Esophagus squamous epithelium (tissue), 5 donors: ENCODE measurements around the gene DMAP1. TPM values are rescaled to one million over a fixed set of nuclear protein-coding genes. Genes with fewer than 3 reads are reported as not detected.
A peak's percentile ranks its signal among the peaks of the same experiment; 100 is the strongest.

Source experiments
- DNase-seq: peaks from one replicate; lab custom pipeline; 2025; lab: John Stamatoyannopoulos, UW
- H3K27ac ChIP-seq, 4 donors: fragments of 200-600 bp; sonication (generic); one replicate each; pipeline ENCODE4 v1.5.1; 2016 to 2019; ENCODE audit warnings: mild to moderate bottlenecking in 1 of 4
- H3K27me3 ChIP-seq, 4 donors: fragments of 200-600 bp; sonication (generic); 1 replicate in 3 of 4; 2 replicates in 1 of 4; pipeline versions ENCODE4 v1.5.1 to v1.6.0; 2017 to 2021; ENCODE audit warnings: antibody characterized with exemption in 1 of 4
- H3K36me3 ChIP-seq, 3 donors: fragments of 200-600 bp; sonication (generic); one replicate each; pipeline ENCODE4 v1.5.1; 2016 to 2019
- H3K4me1 ChIP-seq, 3 donors: fragments of 200-600 bp; sonication (generic); one replicate each; pipeline ENCODE4 v1.5.1; 2017 to 2019
- H3K4me3 ChIP-seq, 4 donors: fragments of 200-600 bp; sonication (generic); 1 replicate in 3 of 4; 2 replicates in 1 of 4; pipeline ENCODE4 v1.5.1; 2016 to 2019; ENCODE audit warnings: mild to moderate bottlenecking in 2 of 4, moderate library complexity in 1 of 4
- H3K9me3 ChIP-seq, 3 donors: fragments of 200-600 bp; sonication (generic); one replicate each; pipeline ENCODE4 v1.5.1; 2016 to 2019
- POLR2A ChIP-seq, 4 donors: fragments of 450-650 bp; IDR thresholded peaks; one replicate each; pipeline ENCODE4 v1.6.1; 2017; ENCODE audit warnings: antibody characterized with exemption in 4 of 4, mild to moderate bottlenecking in 4 of 4, moderate library complexity in 3 of 4
- WGBS, 2 donors: methylation state at CpG; one replicate each; pipeline ENCODE4 v1.1.5; 2018; 5-methylcytosine and 5-hydroxymethylcytosine counted together
- intact Hi-C: fragments of 100-400 bp; cut with DNase I; formaldehyde crosslinking; loops from one replicate; pipeline ENCODE4 v1.15.0; 2022
- total RNA-seq, 4 donors: library from RNA; depleted of rRNA; stranded (reverse); fragments of >200 nt; gene quantifications; one replicate each; pipeline ENCODE4 v1.1.0, GENCODE V29; 2016
- TF ChIP-seq, protein P1 (sequence below), 6 experiments: fragments of 450-650 bp in 4 of 6; fragments of 200-600 bp in 2 of 6; sonication (generic) in 2 of 6; IDR thresholded peaks; one replicate each; pipeline ENCODE4 v1.5.1; 2016 to 2019; ENCODE audit warnings: antibody characterized with exemption in 6 of 6, mild to moderate bottlenecking in 4 of 6, moderate library complexity in 4 of 6
- donor health status: DM: yes; HTN: yes; CAD: no.

The DMAP1 gene
- total RNA-seq, 4 donors from 2014 or later, result 19.2 to 45.2 (median 22.0) TPM

DNA sequence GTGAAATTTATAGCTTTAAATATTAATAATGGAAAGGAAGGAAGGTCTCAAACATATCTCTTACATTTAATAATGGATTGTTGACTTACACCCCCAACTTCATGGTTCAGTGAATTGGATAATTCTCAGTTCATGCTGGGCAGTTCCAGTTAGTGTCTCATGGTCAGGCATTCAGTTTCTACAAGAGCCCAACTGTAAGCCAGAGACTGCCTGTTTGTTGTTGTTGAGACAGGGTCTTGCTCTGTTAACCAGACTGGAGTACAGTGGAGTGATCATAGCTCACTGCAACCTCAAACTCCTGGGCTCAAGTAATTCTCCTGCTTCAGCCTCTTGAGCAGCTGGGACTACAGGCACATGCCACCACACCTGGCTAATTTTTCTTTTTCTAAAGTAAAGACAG, 5.0 kb upstream of the DMAP1 start:
- no peak overlapping the region for H3K4me3 ChIP-seq
- no peak overlapping the region for H3K27ac ChIP-seq
- intact Hi-C loops, result no loop called here
- peaks cover 0 to 7% (median 0%) of the 10 kb centered on the region in 4 donors for H3K27me3 ChIP-seq
- TF ChIP-seq, protein P1, sequence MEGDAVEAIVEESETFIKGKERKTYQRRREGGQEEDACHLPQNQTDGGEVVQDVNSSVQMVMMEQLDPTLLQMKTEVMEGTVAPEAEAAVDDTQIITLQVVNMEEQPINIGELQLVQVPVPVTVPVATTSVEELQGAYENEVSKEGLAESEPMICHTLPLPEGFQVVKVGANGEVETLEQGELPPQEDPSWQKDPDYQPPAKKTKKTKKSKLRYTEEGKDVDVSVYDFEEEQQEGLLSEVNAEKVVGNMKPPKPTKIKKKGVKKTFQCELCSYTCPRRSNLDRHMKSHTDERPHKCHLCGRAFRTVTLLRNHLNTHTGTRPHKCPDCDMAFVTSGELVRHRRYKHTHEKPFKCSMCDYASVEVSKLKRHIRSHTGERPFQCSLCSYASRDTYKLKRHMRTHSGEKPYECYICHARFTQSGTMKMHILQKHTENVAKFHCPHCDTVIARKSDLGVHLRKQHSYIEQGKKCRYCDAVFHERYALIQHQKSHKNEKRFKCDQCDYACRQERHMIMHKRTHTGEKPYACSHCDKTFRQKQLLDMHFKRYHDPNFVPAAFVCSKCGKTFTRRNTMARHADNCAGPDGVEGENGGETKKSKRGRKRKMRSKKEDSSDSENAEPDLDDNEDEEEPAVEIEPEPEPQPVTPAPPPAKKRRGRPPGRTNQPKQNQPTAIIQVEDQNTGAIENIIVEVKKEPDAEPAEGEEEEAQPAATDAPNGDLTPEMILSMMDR (IDR thresholded peaks at IDR 0.05), result no peak
- TF ChIP-seq POLR2A (IDR thresholded peaks at IDR 0.05), result no peak
- no peak for DNase-seq
- H3K4me1 ChIP-seq, result peaks cover 0 to 13% (median 9%) of the 10 kb centered on the region in 3 donors
- no peaks in the 10 kb centered on the region for H3K36me3 ChIP-seq
- no peaks in the 10 kb centered on the region for H3K9me3 ChIP-seq

DNA sequence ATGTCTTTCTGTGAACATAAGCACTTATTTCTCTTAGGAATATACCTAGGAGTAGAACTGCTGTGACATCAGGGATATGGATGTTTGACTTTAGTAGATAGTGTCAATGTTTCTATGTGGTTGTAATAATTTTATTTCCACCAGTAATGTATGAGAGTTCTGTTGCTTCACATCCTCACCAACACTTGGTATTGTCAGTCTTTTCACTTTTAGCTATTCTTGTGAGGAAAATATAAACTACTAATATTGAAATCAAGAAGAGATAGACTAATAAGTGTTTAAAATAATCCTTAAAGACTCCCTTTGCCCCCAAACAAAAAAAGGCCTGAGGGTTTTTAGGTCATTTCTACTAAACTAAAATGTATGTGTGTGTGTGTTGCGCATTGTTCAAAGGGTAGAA, 2.7 kb upstream of the DMAP1 start:
- intact Hi-C loops, result loop anchor here (10.0 kb wide), 2 partner anchors 104 to 384 kb away; no protein-coding TSS in a partner anchor
- Histone ChIP-seq H3K9me3 (no peaks in the 10 kb centered on the region), H3K36me3 (peaks cover 0 to 12% (median 0%) of the 10 kb centered on the region in 3 donors)

DNA sequence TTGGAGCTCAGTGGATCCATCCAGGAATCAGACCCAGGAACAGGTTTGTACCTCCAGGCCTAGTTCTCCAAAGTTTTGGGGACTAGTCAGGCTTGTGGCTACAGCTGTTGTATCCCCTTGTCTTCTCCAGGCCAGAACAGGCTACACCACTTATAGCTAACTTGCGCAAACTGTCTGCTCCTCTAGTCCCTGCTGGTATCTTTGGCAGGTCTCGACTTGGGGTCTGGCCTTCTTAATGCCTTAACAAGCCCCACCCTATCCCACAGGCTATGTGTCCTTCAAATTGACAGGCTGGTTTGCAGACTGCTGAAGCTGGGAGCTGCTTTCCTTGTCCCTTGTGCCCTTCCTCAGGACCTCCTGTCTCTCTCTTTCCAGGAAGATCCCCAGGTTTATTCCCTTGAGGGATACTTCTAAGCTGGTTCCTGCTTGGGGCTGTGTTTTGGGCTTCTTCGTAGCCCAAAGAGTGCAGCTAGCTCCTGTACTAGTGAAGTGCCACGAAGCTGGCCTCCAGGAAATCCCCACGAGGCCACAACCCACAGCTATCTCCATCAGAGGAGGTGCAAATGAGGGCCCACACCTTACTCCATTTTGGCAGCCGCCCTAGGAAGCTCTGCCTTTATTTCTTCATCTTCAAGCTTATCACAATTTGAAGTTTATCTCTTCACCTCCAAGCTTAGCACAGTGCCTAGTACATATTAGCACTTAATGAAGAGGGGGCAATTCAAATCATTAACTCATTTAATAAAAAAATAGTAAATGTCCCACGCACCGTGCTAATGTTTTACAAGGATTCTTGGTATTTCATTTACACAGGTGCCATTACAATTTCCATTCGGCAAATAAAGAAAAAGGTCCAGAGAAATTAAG, 683 bp upstream of the DMAP1 start:
- TF ChIP-seq, protein P1 (IDR thresholded peaks at IDR 0.05), result no peak
- no peak for TF ChIP-seq POLR2A (IDR thresholded peaks at IDR 0.05)
- DNase-seq, result no peak
- Histone ChIP-seq H3K27ac (peak overlapping the region; percentile 86 to 92 (median 88)), H3K27me3 (no peaks in the 10 kb centered on the region), H3K9me3 (no peaks in the 10 kb centered on the region), H3K4me1 (peaks cover 5 to 28% (median 20%) of the 10 kb centered on the region in 3 donors), H3K4me3 (peak overlapping the region; percentile 83 to 99 (median 93)), H3K36me3 (peaks cover 3 to 23% (median 10%) of the 10 kb centered on the region in 3 donors)
- WGBS, 2 donors, result 34 to 35% methylated on average over 8 to 9 of the region's 9 CpGs
- intact Hi-C loops, result loop anchor here (10.0 kb wide), 2 partner anchors 102 to 382 kb away; no protein-coding TSS in a partner anchor

More for the DNA sequence above, 2.7 kb upstream of the DMAP1 start:
- no peaks in the 10 kb centered on the region for H3K27me3 ChIP-seq
- H3K4me3 ChIP-seq, result no peak overlapping the region
- TF ChIP-seq, protein P1 (IDR thresholded peaks at IDR 0.05), result no peak
- no peak for TF ChIP-seq POLR2A (IDR thresholded peaks at IDR 0.05)
- peaks cover 5 to 28% (median 20%) of the 10 kb centered on the region in 3 donors for H3K4me1 ChIP-seq
- WGBS, 2 donors, result 96 to 100% methylated on average over 1 of the region's 1 CpG
- DNase-seq, result no peak
- H3K27ac ChIP-seq, result no peak overlapping the region

DNA sequence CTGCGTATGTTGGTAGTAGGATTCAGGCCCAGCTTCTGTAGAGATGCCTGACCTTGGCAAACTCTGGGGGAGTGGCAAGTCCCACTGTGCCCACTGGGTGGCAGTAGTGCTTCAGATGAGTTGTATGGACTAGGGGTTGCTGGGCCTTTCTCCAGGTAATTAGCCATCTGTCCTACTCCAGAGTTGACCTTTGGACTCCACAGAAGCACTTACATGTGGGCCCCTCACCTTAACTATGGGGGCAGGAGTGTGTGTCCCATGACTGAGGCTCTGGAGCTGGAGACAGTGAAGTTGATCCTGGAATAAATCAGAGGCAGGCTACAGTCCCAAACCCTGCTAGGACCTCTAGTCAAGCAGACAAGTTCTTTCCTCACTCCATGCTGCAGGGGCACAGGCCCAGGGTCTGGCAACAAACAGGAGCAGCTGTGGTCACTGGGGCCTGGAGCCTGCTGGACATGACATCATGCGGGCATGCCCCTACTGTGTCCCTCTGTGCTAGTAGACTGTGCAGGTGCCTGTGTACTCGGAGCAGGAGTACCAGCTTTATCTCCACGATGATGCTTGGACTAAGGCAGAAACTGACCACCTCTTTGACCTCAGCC, 4.6 kb downstream of the DMAP1 start:
- Histone ChIP-seq H3K9me3 (no peaks in the 10 kb centered on the region), H3K27ac (no peak overlapping the region), H3K4me1 (peaks cover 5 to 17% (median 10%) of the 10 kb centered on the region in 3 donors), H3K36me3 (peaks cover 24 to 74% (median 46%) of the 10 kb centered on the region in 3 donors), H3K27me3 (no peaks in the 10 kb centered on the region), H3K4me3 (no peak overlapping the region)
- intact Hi-C loops, result loop anchor here (10.0 kb wide), 2 partner anchors 97 to 377 kb away; no protein-coding TSS in a partner anchor
- DNase-seq, result no peak
- TF ChIP-seq, protein P1 (IDR thresholded peaks at IDR 0.05), result peak; percentile 72 to 90 (median 86)
- no peak for TF ChIP-seq POLR2A (IDR thresholded peaks at IDR 0.05)
- WGBS, 2 donors, result 89 to 93% methylated on average over 3 of the region's 4 CpGs
